Measurements from ENCODE around the gene CAPN15. TPM values are rescaled to one million over a fixed set of nuclear protein-coding genes. Genes with fewer than 3 reads are reported as not detected.
A peak's percentile ranks its signal among the peaks of the same experiment; 100 is the strongest.

Gene CAPN15
- polyA plus RNA-seq, 1 donor = 23.8 TPM

DNA sequence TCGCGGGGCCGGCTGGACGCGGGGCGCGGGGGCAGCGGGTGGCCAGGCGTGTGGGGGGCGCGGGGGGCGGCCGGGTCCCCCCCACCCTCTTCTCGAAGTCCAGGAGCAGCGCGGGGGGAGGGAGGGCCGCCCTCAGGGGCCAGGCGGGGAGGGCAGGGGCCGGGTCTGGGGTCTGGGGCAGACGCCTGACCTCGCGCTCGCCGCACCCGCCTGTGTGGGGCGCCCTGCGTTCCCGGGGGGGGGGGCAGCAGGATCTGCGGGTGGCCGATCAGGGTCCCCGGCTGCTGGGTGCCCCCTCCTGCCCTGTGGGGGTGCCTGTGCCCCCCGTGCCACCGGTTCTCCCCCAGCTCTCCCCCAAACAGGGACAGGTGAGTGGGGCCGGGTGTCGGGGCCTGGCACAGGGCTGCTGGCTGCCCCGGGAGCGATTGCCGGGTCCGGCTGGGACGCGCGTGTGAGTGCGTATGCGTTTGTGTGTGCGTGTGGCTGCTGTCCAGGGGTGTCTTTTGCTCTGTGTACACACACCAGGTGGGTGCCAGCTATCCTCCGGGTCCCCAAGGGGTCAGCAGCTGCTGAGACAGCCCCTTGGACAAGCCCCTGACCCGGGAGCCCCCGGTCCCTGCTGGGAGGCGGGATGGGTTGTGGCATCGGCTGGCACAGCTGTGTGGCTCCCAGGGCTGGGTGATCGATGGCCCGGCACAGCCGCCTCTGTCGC is 33.3 kb downstream of the CAPN15 start:
- no peak for DNase-seq

DNA sequence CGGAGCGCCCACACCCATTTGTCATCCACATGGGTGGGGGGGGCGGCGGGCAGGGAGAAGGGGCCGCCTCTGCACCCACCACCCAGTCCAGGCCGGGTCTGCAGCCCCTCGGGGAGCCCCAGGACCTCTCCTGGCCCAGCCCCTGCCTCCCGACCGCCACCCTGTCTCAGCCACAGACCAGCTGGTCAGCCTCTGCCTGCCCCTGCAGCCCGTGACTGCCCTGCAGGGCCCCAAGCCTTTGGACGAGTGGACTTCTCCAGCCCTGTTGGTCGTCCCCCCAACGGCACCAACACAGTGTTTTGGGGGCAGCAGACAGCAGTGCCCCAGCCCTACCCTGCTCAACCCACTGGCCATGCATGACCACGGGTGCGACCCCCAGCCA is 33.9 kb downstream of the CAPN15 start:
- DNase-seq = no peak

DNA sequence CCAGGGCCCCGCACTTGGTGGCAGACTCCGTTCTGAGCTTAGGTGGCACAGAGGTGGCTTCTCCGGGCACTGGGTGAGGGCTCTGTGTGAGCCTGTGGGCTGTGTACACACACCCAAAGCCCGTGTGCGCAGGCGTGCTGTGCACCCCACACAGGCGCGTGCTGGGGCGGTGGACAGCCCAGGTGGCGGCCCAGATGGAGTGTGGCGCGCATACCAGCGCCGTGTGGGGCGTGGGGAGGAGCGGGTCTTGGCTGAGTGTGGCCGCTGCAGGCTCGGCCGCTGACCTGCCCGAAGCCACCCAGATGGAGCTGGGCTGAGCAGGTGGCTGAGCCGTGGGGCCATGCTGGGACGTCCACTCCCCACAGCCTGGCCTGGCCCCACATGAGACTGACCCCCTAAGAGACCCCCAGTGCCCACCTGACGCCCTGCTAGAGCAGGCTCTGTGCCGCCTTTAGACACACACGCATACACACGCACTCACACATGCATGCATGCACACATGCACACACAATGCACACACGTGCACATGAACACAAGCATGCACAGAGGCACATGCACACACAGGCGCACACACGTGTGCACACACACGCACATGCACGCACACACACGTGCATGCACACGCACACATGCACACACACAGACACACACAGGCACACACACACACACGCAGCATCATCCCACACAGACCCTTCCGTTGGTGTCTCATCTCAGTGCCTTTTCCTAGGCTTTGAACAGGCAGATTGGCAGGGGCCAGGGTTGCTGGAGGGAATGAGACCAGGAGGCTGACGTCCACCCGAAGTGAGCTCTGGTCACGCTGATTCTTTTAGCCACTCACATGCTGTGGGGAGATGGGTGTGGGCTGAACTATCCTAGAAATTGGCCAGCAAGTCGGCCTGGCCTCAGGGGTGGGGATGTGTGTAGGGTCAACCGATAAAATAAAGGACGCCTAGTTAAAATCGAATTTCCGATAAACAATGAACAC is 34.7 kb downstream of the CAPN15 start:
- no peak for DNase-seq

DNA sequence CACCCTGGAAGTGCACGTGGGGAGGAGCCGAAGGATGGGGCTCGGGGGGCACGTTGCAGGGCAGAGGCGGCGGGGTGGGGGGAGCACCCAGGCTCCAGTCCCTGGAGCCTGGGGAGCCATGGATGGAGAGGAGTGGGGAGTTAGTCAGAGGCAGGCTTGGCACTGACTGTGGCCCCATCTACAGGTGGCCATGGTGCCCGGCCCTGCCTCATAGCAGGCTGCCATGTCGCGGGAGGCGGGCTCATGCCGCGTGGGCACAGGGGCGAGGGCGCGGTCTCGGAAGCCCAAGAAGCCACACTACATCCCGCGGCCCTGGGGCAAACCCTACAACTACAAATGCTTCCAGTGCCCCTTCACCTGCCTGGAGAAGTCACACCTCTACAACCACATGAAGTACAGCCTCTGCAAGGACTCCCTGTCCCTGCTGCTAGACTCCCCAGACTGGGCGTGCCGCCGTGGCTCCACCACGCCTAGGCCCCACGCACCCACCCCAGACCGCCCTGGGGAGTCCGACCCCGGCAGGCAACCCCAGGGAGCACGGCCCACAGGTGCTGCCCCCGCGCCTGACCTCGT is 35.6 kb downstream of the CAPN15 start:
- DNase-seq = no peak

DNA sequence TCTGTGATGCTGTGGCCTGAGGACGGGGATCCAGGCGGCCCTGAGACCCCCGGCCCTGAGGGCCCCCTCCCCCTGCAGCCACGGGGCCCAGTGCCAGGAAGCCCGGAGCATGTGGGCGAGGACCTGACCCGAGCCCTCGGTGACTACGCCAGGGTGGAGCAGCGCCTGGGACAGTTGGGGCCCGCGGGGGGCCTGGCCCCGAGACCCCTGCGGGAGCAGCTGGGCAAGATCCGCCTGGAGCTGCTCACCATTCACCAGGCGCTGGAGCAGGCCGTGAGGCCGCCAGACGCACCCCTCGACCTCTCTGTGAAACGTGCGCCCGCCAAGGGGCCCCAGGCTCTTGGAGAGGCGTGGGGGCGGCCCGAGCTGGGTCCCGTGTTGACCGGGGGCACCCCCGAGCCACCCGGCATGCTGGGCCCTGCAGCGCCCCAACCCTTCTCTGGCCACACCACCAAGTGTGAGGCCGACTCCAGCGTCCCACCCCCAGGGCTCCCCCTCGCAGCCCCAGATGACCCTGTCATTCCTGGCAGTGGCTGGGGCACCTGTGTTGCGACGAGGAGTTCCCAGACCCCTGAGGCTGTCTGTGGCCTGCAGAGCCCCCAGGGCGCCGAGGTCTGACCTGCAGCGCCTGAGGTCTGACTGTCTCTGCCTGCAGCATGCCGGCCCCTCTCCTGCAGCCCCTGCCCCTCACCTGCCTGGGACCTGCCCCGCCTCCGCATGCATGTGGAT is 37.3 kb downstream of the CAPN15 start:
- DNase-seq = no peak

DNA sequence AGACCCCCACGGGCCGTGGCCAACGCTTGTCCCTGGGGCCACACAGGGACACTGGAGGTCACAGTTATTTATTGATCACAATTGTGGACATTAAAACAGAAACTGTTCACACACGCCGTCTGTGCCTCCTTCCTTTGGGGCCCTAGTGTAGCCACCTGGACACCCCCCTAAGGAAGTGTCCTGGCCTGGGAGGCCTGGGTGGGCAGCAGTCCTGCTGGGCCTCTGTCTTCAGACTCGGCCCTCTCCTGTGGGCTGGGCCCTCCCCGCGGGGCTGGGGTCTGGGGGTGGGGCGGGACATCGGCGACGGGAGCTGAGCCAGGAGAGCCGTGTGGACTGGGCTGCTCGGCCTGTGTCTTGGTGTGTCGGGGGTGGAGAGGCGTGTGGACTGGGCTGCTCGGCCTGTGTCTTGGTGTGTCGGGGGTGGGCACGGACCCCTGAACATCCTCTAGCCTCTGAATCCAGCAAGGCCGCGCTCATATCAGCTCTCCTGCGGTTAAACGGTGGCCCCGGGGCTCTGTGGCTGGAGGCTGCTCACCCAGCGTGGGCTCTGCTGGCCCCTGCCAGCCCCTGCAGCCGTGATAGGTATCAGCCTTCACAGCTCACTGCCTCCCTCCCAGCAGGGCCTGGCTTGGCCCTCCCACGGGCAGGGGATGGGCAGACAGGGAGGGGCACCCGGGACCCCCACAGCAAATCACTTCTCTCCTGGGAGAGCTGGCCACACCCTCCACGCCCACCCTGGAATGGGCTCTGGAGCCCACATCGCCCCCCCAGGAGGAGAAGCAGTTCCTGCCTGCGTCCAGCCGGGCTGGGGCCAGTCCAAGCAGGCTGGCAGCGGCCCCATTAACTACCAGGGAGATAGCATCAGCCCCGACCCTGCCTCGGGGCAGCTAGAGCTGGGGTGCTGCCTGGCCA is 38.2 kb downstream of the CAPN15 start:
- DNase-seq = peak; percentile 85

DNA sequence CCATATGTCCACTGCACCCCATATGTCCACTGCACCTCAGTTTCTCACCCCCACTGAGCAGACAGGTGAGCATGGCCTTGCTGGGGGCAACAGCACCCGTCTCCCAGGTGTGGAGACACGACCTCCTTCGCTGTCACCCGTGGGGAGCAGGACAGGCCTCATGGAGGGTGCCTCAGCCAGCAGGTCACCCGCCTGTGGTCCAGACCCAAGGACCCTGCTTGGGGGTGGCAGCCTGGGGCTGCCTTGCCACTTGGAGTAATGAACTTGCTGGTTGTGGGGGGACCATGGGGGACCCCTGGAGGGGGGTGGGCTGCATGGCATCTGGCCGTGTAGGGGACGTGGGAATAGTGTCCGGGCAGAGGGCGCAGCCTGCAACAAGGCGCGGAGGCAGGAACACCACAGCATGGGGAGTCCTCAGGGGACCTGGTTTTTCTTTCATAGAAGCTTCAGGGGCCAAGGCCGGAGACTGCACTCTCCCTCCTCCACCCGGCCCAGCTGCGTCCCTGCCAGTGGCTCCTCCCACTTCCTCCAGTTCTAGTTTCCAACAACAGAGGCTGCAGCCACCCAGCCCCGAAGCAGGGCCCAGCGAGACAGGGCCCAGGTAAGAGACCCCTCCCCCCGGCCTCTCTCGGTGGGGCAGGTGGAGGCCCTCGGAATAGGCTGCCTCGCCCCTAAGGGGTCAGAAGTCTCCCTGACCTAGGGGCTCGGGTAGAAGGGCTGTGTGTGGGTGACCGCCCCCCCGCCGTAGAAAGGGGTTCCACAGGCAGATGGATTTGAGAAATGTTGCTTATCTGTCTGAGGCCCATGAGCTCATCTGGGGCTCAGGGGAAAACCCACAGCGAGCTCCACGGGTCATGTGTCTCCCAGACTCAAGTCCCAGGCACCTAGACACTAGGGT is 39.2 kb downstream of the CAPN15 start, which contains the start of gene NHLRC4:
NHLRC4 (plus strand) TSS at position 531 of the 898 bp plus-strand sequence. CDS start 1,043 bp downstream, outside the sequence.
- peak; percentile 82 for DNase-seq

DNA sequence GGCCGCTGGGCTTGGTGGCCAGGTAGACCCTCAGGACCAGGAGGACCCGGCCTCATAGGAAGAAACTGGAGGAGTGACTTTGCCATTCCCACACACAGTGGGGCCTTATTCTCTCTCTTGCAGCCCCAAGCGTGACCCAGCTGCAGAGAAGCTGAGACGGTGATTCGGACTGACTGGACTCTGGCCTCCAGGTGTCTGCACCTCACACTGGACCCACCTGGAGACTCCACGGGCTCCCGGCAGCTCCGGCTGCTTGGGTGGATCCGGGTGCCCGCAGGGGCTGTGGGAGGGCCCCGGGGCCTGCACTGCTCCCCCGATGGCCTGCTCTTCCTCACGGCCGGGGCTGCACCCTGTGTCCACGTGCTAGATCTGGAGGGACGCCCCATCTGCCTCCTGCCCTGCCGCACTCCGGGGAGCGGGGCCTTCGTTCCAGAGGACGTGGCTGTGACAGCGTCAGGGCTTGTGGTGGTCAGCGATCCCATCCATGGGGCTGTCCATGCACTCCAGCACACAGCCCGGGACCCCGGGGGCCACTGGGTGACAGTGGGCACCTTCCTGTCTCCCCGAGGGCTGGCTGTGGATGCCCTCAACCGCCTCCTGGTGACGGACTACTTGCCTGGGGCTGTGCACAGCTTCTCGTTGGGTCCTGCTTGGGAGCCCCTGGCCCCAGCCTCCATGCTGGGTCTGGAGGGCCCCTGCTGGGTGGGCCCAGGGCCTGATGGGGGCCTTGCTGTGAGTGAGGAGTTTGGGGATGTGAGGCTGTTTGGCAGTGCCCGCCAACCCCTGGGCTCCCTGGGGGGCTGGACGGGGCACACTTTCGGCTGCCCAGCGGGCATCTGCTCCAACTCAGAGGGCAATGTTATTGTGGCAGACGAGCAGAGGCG is 40.1 kb downstream of the CAPN15 start:
- no peak for DNase-seq

DNA sequence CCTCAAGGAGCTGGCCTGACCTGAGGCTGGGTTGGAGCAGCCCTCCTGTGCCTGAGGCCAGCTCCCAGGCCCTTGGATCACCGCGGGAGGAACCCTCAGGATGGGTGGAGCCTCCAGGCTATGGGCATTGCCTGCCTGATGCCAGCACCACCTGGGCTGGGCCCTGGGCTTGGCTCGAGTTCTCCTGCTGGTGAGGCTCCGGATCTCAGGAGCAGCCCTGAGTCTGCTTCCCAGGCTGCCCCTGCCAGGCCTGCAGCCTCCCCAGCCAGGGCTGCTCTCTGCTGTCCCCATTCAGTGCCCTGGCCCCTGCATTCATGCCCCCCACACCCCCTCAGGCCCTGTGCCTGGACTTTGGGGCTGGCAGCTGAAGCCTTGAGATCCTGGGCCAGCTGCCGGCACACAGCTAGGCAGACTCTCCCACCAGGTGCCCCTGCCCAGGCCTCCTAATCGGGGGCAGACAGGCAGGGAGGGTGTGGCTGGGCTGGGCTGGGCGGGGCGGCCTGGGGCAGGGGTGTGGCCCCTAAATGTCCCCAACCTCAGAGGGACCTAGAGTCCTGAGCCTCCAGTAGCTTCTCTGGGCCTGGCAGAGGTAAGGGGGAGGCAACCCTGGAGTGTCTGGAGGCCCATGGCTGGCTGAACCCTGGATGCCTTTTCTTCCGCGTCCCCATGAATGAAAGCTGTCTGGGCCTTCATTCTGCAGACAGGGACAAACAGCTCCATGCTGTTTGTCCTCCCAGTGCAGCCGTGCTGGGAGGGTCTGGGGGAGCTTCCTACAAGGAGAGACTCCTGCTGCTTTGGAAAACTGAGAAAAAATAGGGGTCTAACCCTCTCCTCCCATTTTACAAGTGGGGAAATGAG is 41.1 kb downstream of the CAPN15 start:
- no peak for DNase-seq

DNA sequence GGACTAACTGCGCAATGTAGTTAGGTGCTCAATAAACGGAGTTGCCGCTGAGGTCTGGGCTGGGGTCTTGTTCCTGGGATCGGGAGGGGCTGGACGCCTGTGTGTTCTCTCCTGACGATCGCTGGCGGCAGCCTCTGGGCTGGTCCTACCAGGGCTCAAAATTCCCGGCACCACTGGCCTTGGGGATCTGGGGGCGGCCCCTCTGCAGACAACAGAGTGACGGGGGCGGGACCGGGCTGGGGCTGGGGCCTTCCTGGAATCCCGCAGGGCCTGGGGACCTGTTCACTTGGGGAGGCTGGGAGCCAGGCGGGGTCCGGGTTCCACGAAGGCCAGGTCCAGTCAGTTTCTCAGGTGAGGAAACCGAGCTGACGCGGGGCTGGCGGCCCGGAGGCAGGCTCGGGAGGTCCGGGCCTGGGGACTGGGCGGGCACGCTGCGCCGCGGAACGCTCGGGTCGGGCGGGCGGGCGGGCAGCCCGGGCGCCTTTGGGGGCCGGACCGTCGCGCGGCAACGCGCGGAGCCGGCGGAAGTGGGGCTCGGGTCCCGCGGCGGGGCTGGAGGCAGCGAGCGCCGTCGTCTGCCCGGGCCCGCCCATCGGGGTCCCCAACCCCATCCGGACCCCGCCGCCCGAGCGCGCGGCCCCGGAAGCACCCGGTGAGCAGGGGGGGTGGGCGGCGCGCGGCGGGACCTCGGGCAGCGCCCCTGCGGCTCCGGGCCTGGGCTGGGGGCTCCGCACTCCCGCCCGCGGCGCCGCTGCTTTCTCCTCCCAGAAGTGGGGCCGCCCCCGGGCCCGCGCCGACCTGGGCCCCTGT is 42.1 kb downstream of the CAPN15 start, which contains the start of gene PIGQ:
PIGQ (plus strand) TSS at position 524 of the 810 bp plus-strand sequence. CDS start 4,107 bp downstream, outside the sequence.
- DNase-seq = no peak

DNA sequence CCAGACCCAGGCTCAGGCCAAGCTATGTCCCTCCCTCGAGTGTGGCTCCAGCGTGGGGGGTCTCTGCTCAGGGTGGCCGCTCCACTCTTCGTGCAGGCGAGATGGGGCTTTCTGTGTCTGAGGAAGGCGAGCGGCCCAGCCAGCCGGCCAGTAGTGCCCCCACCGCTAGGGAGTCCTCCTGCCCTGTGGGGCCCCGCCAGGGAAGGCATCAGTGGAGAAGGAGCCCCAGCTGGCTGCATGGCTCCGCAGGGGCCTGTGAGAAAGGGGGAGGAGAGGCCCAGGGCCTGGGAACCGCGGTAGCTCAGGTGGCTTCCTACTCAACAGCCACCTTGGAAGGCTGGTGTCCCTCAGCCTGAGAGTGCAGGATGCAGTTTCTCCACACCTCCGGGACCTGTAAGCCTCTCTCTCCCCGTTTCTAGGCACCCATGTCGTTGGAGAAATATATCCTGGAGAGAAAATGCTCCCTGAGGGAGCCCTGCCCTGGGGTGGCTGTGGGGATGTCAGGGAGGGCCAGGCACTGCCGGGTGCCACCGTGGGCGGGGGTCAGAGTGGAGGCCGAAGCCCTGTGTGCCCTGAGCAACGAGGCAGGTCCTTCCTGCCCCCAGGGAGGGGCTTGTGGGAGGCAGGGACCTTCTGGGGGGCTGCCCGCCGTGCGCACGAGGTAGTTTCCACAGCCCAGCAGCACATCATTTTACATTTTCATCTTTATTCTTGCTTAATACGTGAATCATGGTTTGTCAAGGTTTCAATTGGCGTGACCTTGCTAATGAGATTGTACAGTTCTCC is 45.5 kb downstream of the CAPN15 start:
- no peak for DNase-seq

DNA sequence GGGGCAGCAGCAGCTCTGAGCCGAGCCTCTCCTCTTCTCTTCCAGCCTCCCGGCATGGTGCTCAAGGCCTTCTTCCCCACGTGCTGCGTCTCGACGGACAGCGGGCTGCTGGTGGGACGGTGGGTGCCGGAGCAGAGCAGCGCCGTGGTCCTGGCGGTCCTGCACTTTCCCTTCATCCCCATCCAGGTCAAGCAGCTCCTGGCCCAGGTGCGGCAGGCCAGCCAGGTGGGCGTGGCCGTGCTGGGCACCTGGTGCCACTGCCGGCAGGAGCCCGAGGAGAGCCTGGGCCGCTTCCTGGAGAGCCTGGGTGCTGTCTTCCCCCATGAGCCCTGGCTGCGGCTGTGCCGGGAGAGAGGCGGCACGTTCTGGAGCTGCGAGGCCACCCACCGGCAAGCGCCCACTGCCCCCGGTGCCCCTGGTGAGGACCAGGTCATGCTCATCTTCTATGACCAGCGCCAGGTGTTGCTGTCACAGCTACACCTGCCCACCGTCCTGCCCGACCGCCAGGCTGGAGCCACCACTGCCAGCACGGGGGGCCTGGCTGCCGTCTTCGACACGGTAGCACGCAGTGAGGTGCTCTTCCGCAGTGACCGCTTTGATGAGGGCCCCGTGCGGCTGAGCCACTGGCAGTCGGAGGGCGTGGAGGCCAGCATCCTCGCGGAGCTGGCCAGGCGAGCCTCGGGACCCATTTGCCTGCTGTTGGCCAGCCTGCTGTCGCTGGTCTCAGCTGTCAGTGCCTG is 46.7 kb downstream of the CAPN15 start:
- DNase-seq = no peak

DNA sequence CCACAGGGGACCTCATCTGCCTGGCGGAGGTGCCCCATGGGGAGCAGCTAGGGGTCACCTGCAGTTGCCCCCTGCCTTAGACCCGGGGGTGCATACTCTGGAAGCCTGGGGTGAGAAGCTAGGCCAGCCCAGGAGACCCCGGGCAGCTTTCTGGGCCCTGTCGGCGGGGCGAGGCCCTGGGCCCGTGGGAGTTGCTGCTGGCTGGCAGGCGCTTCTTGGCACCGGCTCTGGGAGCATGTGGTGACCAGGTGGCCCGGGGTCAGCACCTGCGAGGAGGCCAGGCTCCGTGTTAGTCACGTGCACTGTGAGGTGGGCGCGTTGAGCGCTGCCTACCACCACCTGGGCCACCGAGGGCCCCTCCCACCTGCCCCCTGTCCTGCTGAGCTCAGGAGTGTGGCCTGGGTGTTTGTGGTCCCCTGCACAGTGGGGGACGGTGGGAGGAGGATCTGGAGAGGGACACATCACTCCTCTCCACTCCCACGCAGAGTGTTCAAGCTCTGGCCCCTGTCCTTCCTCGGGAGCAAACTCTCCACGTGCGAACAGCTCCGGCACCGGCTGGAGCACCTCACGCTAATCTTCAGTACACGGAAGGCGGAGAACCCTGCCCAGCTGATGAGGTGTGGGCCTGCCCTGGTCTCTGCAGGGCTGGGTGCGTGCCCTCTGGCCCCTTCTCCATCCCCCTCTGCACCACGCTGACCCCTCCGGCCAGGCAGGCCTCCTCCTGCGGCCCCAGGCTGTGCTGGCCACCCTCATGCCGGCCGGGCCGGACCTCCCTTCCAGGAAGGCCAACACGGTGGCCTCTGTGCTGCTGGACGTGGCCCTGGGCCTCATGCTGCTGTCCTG is 48.1 kb downstream of the CAPN15 start:
- no peak for DNase-seq

DNA sequence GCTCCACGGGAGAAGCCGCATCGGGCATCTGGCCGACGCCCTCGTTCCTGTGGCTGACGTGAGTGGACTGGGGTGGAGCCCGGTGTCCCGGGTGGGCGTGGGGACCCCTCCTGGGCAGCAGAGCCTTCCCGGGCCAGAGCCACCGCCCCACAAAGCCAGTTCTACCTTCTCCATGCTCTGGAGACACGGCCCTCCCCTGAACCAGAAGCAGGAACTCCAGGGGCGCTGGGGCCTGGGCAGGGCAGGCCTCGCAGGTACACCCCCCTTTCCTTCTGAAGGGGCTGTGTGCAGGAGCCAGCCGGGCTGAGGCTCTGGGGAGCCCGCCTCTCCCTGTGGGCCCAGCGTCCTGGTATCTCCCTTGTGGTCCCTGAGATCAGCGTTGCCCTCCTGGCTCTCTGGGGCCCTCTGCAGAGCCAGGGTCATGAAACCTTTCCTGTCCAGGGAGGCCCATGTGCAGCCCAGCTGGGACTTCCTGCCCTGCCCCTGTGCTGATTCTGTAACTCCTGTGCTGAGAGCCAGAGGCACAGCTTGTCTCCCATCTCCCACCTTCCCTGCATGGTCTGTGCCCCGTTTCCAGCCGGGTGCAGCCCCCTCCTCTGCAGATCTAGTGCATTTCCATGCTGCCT is 48.8 kb downstream of the CAPN15 start:
- DNase-seq = no peak
